ENCODE results near the gene SPX. TPM values are rescaled to one million over a fixed set of nuclear protein-coding genes. Genes with fewer than 3 reads are reported as not detected.

The SPX gene
- total and polyA plus RNA-seq, 2 of the 4 experiments (the other 2 are of a cell fraction), result under 0.01 to 0.12 TPM

DNA sequence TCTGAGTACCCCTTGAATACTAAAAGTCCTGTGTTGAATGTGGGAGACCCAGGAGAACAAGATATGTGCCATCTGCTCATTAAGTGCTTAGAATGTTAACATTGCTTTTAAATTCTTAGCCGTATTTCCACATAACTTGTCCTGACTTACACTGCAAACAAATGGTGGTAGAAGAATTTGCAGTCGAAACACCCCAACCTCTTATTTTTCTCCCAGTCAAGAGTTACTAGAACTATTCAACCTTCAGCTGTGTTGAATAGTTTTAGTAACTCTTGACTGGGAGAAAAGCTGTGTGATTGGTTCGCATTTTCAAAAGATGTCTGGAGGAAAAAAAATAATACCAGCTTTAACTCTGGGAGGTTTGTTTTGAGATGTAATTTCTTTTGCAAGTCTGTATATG is 7.6 kb upstream of the SPX start:
- ATAC-seq (ENCODE audit: low read depth) (no peak), DNase-seq (no peak)
- Histone ChIP-seq H3K18ac (ENCODE audit: low read depth, low read length) (no peak overlapping the region), H3K4me3 (ENCODE audit: insufficient read depth, low read depth, low read length) (no peak overlapping the region), H3K79me1 (ENCODE audit: low read depth in 1 of 2, low read length in 2 of 2) (peaks cover 0 to 4% of the 10 kb centered on the region in 2 experiments), H2BK5ac (ENCODE audit: low read depth, low read length, poor library complexity, severe bottlenecking) (no peak overlapping the region), H3K9me3 (ENCODE audit: control insufficient read depth, insufficient read depth, low read length) (no peaks in the 10 kb centered on the region), H3K36me3 (ENCODE audit: control insufficient read depth, insufficient read depth, low read length) (0 out of 2 replicates have a peak, but pooled peaks cover 4% of the 10 kb centered on the region), H2BK15ac (ENCODE audit: low read depth, low read length) (no peak overlapping the region), H3K14ac (replicated peaks; ENCODE audit: low read depth, low read length) (no peak overlapping the region), H2BK20ac (ENCODE audit: low read depth, low read length) (no peak overlapping the region), H2BK120ac (ENCODE audit: low read depth, low read length) (no peak overlapping the region), H2AK9ac (replicated peaks; ENCODE audit: low read depth, low read length, poor library complexity) (no peak overlapping the region), H3K9me1 (ENCODE audit: insufficient read depth, low read length) (no peaks in the 10 kb centered on the region), H4K8ac (ENCODE audit: low read depth in 2 of 2, low read length in 2 of 2) (no peak overlapping the region), H4K91ac (ENCODE audit: insufficient read depth, low read depth, low read length) (no peak overlapping the region), H3K4me1 (ENCODE audit: control insufficient read depth, insufficient read depth, low read length) (no peaks in the 10 kb centered on the region), H4K20me1 (ENCODE audit: insufficient read depth, low read length) (no peaks in the 10 kb centered on the region), H3K56ac (ENCODE audit: extremely low read depth, insufficient read depth, low read length) (no peak overlapping the region), H3K4ac (ENCODE audit: low read depth, low read length) (no peak overlapping the region), H3K4me2 (ENCODE audit: low read depth, low read length) (no peak overlapping the region), H3K9ac (ENCODE audit: low read depth, low read length) (no peak overlapping the region), H3K27me3 (ENCODE audit: control insufficient read depth, insufficient read depth, low read length) (no peaks in the 10 kb centered on the region), H3K27ac (ENCODE audit: insufficient read depth, low read length) (no peak overlapping the region), H4K5ac (ENCODE audit: low read depth, low read length) (no peak overlapping the region), H2AK5ac (ENCODE audit: low read depth, low read length) (no peak overlapping the region), H2AFZ (replicated peaks; ENCODE audit: low read length, poor library complexity) (no peak overlapping the region), H3K23ac (ENCODE audit: low read depth, low read length) (no peak overlapping the region)
- no CpG with 5 or more reads among the region's 3 CpGs for WGBS, 2 experiments (ENCODE audit: extremely low coverage in 2 of 2, insufficient read length in 1 of 2)
- no TSS peak for BruUV-seq (replicated peaks)
- POLR2A ChIA-PET (ENCODE audit: unreplicated experiment), result interaction anchor here (0.6 kb wide), 1 partner anchor 180 kb away, joined by 3 read pairs; no protein-coding TSS in a partner anchor
- CTCF ChIA-PET, result no interaction called here
- in situ Hi-C loops (cut with MboI; ENCODE audit: low sequenced_read_pairs) (no loop called here), intact Hi-C loops (cut with micrococcal nuclease) (no loop called here), dilution Hi-C loops (cut with HindIII; ENCODE audit: low sequenced_read_pairs, unreplicated experiment) (no loop called here)
- no peak for TF ChIP-seq CHD1 (IDR thresholded peaks at IDR 0.05; ENCODE audit: low read depth, low read length)
- no peak for TF ChIP-seq NFE2L2 (IDR thresholded peaks at IDR 0.05; ENCODE audit: low read depth, low read length)
- no peak for TF ChIP-seq POLR2A (IDR thresholded peaks at IDR 0.05; ENCODE audit: low read depth, low read length)
- TF ChIP-seq RCOR1 (IDR thresholded peaks at IDR 0.05; ENCODE audit: insufficient replicate concordance, low read length), result no peak
- TF ChIP-seq, protein P1, sequence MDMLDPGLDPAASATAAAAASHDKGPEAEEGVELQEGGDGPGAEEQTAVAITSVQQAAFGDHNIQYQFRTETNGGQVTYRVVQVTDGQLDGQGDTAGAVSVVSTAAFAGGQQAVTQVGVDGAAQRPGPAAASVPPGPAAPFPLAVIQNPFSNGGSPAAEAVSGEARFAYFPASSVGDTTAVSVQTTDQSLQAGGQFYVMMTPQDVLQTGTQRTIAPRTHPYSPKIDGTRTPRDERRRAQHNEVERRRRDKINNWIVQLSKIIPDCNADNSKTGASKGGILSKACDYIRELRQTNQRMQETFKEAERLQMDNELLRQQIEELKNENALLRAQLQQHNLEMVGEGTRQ (IDR thresholded peaks at IDR 0.05; ENCODE audit: low read depth, low read length), result no peak
- TF ChIP-seq, protein P2, sequence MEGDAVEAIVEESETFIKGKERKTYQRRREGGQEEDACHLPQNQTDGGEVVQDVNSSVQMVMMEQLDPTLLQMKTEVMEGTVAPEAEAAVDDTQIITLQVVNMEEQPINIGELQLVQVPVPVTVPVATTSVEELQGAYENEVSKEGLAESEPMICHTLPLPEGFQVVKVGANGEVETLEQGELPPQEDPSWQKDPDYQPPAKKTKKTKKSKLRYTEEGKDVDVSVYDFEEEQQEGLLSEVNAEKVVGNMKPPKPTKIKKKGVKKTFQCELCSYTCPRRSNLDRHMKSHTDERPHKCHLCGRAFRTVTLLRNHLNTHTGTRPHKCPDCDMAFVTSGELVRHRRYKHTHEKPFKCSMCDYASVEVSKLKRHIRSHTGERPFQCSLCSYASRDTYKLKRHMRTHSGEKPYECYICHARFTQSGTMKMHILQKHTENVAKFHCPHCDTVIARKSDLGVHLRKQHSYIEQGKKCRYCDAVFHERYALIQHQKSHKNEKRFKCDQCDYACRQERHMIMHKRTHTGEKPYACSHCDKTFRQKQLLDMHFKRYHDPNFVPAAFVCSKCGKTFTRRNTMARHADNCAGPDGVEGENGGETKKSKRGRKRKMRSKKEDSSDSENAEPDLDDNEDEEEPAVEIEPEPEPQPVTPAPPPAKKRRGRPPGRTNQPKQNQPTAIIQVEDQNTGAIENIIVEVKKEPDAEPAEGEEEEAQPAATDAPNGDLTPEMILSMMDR (conservative IDR thresholded peaks at IDR 0.05; ENCODE audit: low read depth, low read length), result no peak
